ENCODE measurements around the gene NGLY1.

GRCh38 chr3:25780618-25781017 lies 2.6 kb downstream of the NGLY1 start:
- TF ChIP-seq GATA2 (IDR thresholded peaks at IDR 0.05; ENCODE audit: low read depth, low read length) (no peak), GATA3 (IDR thresholded peaks at IDR 0.05; ENCODE audit: low read depth, low read length) (no peak)
